NCI-H1930 (cell line): ENCODE data around the gene DBNL.
A peak's percentile ranks its signal among the peaks of the same experiment; 100 is the strongest.

ENCODE experiments used
- DNase-seq, 2 experiments: peaks; one replicate each; lab custom pipeline; 2025; lab: John Stamatoyannopoulos, UW

The DBNL gene

GRCh38 chr7:44062180-44062902 lies 17.8 kb downstream of the DBNL start:
- no peak for DNase-seq

DNA sequence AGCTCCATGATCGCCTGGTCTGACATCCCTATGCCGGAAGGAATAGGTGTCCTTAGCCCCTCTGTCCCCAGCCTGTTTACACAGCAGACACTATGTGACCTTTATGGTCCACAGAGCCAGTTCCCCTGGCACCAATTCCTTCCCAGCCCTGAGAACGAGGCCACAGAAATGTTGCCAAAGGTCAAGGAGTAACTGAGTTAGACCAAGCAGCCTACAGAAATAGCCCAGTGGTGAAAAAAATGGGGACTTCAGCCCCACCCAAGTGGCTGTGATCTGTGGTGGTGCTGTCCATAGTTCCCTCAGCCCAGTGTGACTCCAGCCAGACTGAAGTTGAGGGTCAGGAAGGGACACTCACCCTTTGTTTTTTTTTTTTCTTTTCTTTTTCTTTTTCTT lies 18.4 kb downstream of the DBNL start:
- no peak for DNase-seq

- DNase-seq: no peak
Observed at GRCh38 chr7:44063547-44063893, 19.0 kb downstream of the DBNL start.

- DNase-seq: no peak
Observed at GRCh38 chr7:44063894-44064651, 19.6 kb downstream of the DBNL start.

DNA sequence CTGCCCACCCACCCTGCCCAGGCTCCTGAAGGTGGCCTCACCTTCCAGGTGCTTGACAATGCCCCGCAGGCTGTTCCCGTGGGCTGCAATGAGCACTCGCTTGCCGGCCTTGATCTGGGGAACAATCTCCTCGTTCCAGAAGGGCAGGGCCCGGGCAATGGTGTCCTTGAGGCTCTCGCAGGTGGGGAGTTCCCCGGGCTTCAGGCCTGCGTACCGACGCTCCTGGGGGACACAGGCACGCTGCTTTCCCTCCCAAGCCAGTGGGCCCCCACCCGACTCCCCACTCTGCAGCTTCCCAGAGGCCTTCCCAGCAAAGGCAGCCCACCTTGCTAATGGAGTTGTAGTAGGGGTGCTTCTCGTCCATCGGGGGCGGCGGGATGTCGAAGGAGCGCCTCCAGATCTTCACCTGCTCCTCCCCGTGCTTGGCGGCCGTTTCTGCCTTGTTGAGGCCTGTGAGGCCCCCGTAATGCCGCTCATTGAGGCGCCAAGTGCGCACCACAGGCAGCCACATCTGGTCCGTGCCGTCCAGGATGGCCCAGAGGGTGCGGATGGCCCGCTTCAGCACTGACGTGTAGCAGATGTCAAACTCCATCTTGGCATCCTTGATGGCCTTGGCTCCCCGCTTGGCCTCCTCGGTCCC lies 20.4 kb downstream of the DBNL start:
- DNase-seq: no peak

GRCh38 chr7:44065431-44066110 lies 21.1 kb downstream of the DBNL start, which contains the start of gene PGAM2:
Gene PGAM2, minus strand, starts transcription at chr7:44065567. Its CDS starts 38 bp downstream, at chr7:44065529.
- DNase-seq: no peak

- DNase-seq: no peak
Observed at GRCh38 chr7:44066111-44066460, 21.6 kb downstream of the DBNL start.

- DNase-seq: no peak
Observed at GRCh38 chr7:44066494-44067063, 22.1 kb downstream of the DBNL start.

- no peak for DNase-seq
Observed at GRCh38 chr7:44067064-44067951, 22.8 kb downstream of the DBNL start.

- DNase-seq: no peak
Observed at GRCh38 chr7:44068054-44068453, 23.6 kb downstream of the DBNL start.

- no peak for DNase-seq
Observed at GRCh38 chr7:44071726-44072363, 27.3 kb downstream of the DBNL start.

DNA sequence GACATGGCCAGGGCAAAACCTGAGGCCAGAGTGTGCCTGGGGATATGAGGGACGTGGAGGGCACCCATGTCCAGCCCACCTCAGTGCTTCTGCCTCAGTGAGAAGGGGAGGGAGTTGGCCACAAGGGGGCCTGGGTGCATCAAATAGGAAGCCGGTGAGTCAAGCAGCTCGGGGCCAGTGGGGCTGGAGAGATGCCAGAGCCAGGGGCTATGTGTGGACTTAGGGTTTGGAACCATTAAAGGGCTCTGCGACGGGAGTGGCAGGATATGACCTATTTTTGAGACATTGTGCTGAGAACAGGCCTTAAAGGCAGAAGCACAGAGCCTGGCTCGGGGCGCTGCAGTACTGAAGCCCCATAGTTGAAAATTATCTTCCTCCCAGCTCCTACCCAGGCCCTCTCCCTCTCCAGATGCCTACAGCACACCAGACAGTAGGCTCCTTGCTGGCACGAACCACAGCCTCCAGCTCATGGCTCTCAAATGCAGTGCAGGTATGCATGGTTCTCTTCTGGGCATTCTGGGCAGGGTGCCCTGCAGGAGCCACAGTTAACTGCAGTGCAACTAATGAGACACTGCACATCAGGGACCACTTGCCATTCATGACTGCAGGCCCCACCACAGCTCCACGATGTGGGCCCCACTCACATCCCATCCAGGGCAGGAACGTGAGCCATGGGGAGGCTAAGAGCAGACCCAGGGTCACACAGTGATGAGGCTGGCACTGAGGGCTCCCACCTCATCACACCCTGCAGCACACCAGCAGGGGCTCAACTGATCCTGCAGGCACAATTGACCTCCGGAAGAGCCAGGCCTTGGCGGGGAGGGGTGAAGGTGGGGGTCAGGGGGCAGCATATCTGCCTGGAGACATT lies 28.1 kb downstream of the DBNL start:
- peak in 1 of 2 experiments; percentile 27 for DNase-seq

GRCh38 chr7:44073664-44074348 lies 29.3 kb downstream of the DBNL start:
- DNase-seq: no peak

- no peak for DNase-seq
Observed at GRCh38 chr7:44074349-44074695, 29.8 kb downstream of the DBNL start.

GRCh38 chr7:44075296-44076075 lies 31.0 kb downstream of the DBNL start:
- DNase-seq: no peak

- DNase-seq: no peak
Observed at GRCh38 chr7:44076101-44076895, 31.8 kb downstream of the DBNL start.

DNA sequence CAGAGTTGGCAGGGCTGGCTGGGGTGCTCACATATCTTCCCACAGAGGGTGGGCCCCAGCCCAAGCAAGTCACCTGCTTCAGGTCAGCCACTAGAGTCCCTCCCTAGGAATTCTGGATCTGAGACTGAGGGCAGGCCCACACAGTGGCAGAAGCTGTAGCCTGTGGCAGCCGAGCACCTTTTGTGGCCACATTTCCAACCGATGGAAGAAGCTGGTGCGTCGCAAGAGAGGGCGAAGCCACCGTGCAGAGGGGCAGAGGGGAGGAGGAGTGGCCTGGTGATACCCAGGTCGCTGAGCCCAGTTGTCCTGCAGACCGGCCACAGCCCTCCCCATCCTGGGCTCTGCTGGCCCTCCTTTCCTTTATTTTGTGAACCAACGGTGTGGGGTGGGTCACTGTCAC lies 32.6 kb downstream of the DBNL start:
- DNase-seq: no peak

- no peak for DNase-seq
Observed at GRCh38 chr7:44077681-44078091, 33.2 kb downstream of the DBNL start.
